HG02981 (cell line): ENCODE results near the gene ZFP62.

Experiments used
- ATAC-seq: cut with Tn5 transposase; IDR thresholded peaks from one replicate; pipeline ENCODE4 v1.9.1; 2021; ENCODE audit warnings: mild to moderate bottlenecking, moderate library complexity; ENCODE audit not compliant: unreplicated experiment

The ZFP62 gene

GRCh38 chr5:180811623-180812124 lies 49.4 kb downstream of the ZFP62 start:
- ATAC-seq, result no peak

DNA sequence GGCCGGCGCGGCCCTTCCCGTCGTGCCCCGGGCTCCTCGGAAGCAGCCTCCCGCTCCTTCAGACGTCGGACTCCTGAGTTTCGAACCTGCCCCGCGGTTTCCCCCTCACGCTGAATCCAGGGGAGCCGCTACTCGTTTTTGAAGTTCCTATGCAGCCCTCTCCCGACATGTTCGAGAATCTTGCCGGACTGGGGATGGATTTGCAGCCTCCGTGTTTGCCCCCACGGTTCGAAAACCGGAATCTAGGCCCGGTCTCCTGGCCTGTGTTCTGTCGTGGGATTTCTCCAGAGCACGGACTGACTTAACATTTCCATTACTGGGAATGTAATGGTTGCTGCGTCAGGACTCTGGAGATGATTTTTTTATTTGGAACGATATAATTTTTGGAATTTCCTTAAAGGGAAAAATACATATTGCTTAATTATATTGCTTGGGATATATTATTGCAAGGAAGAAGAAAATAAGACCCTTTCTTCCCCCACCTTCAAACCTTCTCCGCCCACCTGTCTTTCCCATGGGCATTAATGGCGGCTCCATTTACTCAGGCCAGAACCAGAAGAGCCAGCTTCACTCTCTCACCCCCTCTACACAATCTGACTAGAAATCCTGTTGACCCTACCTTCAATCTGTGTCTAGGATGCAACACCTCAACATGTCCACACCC lies 50.0 kb downstream of the ZFP62 start:
- no peak for ATAC-seq

- ATAC-seq, result peak; percentile 61
These were observed 50.7 kb downstream of the ZFP62 start for GRCh38 chr5:180810210-180810958.

- ATAC-seq, result peak; percentile 55
These were observed 51.5 kb downstream of the ZFP62 start for GRCh38 chr5:180809403-180810209.

DNA sequence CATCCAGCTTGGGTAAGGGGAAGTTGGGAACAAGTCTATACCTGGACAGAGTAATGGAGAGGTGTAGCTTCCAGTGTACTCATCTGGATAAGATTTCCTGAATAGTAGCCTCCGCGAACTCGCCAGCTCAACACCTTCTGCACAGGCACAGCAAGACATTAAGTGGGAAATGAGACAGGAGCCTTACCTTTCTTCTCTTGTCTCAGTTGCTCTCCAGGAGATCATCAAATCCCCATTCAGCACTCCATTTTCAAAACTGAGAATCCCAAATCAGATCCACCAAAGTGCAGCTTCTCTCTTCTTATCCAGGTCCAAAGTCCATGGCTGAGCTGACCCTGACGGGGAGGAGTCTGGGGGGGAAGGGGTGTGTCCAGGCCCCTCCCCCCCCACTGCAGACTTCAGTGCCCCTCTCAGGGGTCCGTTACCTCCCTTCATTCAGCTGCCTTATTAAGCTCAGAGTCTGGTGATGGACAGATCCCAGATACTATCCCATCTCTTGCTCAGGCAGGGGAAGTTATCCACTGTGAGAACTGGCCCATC lies 52.5 kb downstream of the ZFP62 start:
- no peak for ATAC-seq

GRCh38 chr5:180807654-180808414 lies 53.2 kb downstream of the ZFP62 start:
- ATAC-seq, result no peak

DNA sequence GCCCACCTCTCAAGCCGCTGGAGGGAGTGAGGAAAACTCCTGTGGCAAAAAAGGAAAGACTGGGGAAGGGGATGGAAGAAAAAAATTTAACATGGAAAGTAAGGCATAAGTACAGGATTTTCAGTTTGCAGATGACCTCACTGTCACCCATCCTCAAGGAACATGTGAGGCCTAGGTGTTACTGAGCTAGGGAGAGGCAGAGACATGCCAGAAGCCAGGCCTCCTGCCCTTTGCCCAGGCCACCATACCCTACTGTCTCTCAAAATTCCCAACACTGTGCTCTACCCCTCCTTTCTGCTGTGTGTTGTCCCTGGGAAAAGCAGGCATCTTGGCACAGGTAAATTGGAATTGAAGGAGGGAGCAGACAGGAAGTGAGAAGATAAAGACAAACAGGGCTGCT lies 54.0 kb downstream of the ZFP62 start:
- no peak for ATAC-seq

DNA sequence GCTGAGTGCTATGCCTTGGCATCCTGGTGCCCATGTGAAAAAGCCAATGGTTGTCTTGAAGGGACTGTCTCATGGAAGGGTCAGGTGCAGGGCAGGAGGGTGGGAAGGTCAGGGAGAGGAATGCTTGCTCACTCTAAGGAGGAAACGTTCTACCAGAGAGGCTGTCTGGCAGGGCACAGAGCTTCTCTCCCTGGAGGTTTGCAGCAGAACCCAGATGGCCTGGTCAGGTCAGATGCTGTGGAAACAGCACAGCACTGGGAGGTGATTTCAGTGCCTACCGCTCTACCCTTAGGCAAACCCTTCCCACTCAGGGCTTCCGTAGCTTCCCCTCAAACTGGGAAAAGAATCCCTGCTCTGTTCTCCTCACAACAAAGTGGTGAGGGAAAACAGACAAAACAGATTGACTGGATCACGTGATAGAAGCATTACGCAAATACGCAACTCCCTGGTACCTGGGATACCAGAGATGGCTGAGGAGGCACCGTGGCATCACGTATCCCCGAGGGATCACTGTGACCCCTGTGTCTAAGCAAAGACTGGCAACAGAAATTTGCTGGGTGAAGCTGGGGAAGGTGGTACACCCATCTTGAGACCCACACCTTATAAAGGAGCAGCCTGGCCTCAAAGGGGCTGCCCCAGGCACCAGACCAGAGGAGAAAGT lies 54.6 kb downstream of the ZFP62 start:
- ATAC-seq, result no peak

GRCh38 chr5:180804129-180804618 lies 56.9 kb downstream of the ZFP62 start:
- peak; percentile 0 for ATAC-seq

DNA sequence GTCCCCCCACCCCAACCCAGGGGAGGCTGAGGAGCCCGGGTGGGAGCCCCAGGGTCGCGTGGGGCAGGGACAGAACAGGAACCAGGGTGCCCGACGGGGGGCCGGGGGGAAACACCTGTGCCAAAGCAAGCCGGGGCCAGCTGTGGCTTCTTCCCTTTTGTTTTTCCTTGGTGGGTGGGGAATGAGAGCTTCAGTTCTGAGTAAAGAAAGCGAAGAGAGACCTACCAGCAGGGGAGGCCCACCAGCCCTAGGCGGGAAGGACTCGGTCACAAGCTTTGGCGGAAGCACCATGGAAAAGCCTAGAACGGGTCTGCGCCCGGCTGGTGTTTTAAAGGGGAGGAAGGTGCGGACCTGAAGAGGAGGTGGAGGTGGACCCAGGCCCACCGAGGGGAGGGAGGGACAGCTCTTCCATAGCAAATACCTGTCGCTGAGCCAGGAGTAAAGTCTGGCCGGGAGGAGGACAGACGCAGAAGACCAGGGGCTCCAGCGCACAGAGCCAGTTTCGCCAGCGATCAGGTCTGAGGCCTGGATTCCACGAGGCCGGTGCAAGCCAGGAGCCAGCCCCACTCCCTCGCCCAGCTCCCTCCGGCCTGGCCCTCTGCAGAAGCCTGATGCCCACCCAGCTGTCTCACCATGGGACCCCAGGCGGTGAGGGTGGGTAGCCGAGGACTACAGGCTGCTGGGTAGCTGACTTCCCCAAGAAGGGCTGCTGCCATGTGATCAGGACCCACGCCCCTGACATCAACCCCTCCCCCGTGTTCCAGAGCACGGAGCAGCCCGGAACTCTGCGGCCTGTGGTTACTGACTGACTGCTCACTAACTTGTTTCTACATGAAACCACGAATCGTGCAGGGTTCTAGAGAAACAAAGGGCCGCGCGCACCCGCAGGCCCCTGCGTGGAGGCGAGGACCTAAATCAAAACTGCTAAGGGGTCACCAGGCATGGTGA lies 57.6 kb downstream of the ZFP62 start:
- ATAC-seq, result peak; percentile 60

DNA sequence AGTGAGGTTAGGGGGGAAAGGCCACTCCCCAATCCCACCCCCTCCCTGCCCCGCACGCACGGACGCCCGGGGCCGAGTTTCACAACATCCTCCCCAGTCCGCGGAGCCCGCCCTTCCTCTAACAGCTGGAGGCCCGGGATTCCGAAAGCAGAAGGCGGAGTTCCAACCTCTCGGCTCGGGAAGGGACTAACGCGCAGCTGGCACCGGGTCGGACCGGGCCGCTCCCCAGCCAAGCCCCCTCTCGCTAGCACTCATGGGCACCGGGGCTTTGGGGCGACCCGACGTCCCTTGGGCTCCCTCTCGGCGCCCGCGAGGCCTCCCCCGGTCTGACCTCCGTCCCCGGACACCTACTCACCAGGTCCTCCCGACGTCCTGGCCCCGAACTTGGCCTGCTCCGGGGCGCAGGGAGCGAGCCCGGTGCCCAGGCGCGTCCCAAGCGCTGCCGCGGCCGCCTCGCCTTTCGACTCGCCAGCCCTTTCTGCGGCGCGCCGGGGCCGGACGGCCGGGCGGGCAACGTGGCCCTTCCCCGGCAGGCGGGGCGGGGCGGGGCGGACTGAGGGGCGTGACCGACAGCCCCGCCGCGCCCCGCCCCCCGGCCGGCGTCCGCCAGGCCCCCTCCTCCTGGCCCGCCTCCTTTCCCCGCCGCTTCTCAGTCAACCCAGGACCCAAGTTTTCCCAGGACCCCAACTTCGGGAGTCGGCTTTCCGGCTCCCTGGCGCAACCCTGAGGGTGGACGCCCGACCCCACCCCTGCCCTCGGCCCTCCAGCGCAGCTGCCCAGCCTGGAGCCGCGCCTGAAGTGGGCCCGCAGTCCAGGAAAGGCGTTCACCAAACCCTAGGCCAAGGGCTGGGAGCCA lies 58.5 kb downstream of the ZFP62 start, which contains the start of gene MGAT1:
TSS of gene MGAT1 (minus strand) at position 482 of the 856 bp plus-strand sequence. CDS start 9,835 bp downstream, outside the sequence.
- ATAC-seq, result peak; percentile 46

GRCh38 chr5:180801596-180802324 lies 59.3 kb downstream of the ZFP62 start:
- ATAC-seq, result no peak

GRCh38 chr5:180799902-180800801 lies 60.9 kb downstream of the ZFP62 start:
- no peak for ATAC-seq

GRCh38 chr5:180799194-180799593 lies 61.9 kb downstream of the ZFP62 start:
- ATAC-seq, result no peak

DNA sequence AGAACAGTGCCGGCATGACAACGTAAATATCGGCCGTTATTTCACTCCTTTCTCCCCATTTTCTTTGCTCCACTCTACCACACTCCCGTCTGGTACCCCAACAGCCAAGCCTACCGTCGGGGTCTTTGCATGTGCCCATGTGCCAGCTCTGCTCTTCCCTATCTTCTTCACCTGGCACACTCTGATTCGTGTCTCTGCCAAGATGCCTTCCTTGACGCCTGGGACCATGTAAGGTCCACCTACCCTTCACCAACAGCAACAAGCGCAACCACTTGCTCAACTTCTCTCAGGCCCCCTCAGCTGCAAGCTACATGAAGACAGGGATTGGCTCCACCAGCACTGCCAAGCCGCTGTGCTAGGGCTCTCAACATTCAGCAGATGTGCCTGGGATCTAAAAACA lies 62.9 kb downstream of the ZFP62 start:
- ATAC-seq, result no peak
